OCI-LY1 (cell line): ENCODE data around the gene GIPR.

Experiments used
- EZH2 ChIP-seq: fragments of 200-600 bp; sonication (generic), shearing (Covaris generic); IDR thresholded peaks from 2 replicates; pipeline ENCODE4 v1.8.0; 2017; ENCODE audit warnings: borderline replicate concordance, mixed run types, mild to moderate bottlenecking, antibody characterized with exemption, low read length, moderate library complexity, mixed read lengths
- TF ChIP-seq, protein P1 (sequence below): fragments of 200-600 bp; sonication (generic), shearing (Covaris generic); IDR thresholded peaks from 2 replicates; pipeline ENCODE4 v1.5.1; 2017; ENCODE audit warnings: mild to moderate bottlenecking, antibody characterized with exemption, low read length, moderate library complexity, mixed read lengths

DNA sequence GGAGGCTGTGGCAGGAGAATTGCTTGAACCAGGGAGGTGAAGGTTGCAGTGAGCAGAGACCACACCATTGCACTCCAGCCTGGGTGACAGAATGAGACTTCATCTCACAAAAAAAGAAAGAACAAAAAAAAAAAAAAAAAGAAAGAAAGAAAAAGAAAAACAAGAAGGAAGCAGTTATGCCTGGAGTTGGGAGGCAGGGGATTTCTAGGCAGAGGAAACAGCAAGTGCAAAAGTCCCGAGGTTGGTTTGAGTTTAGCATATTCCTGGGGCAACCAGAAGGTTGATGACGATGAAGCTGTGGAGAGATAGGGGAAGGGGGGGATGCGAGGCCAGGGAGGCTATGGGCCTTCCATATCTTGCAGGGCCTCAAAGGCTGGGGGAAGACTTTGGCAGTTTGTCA is 17.3 kb upstream of the GIPR start:
- TF ChIP-seq, protein P1, sequence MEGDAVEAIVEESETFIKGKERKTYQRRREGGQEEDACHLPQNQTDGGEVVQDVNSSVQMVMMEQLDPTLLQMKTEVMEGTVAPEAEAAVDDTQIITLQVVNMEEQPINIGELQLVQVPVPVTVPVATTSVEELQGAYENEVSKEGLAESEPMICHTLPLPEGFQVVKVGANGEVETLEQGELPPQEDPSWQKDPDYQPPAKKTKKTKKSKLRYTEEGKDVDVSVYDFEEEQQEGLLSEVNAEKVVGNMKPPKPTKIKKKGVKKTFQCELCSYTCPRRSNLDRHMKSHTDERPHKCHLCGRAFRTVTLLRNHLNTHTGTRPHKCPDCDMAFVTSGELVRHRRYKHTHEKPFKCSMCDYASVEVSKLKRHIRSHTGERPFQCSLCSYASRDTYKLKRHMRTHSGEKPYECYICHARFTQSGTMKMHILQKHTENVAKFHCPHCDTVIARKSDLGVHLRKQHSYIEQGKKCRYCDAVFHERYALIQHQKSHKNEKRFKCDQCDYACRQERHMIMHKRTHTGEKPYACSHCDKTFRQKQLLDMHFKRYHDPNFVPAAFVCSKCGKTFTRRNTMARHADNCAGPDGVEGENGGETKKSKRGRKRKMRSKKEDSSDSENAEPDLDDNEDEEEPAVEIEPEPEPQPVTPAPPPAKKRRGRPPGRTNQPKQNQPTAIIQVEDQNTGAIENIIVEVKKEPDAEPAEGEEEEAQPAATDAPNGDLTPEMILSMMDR, result no peak
- TF ChIP-seq EZH2, result no peak
